Vagina (tissue), 2 donors: ENCODE results near the gene DOCK11.

Experiments used
- POLR2A ChIP-seq, 2 donors: fragments of 450-650 bp; IDR thresholded peaks; one replicate each; pipeline ENCODE4 v1.6.1; 2017; ENCODE audit warnings: antibody characterized with exemption in 2 of 2, mild to moderate bottlenecking in 2 of 2, moderate library complexity in 2 of 2
- POLR2AphosphoS5 ChIP-seq, 2 donors: sonication (generic); formaldehyde crosslinking; IDR thresholded peaks; one replicate each; pipeline ENCODE4 v1.9.0; 2017; ENCODE audit warnings: antibody characterized with exemption in 2 of 2, mild to moderate bottlenecking in 2 of 2, low read depth in 1 of 2; ENCODE audit not compliant: insufficient read depth in 1 of 2
- TF ChIP-seq, protein P1 (sequence below), 3 experiments: fragments of 450-650 bp in 2 of 3; fragments of 200-600 bp in 1 of 3; sonication (generic) in 1 of 3; IDR thresholded peaks; one replicate each; pipeline ENCODE4 v1.5.1; 2017 to 2019; ENCODE audit warnings: antibody characterized with exemption in 3 of 3, mild to moderate bottlenecking in 2 of 3, moderate library complexity in 2 of 3

DNA sequence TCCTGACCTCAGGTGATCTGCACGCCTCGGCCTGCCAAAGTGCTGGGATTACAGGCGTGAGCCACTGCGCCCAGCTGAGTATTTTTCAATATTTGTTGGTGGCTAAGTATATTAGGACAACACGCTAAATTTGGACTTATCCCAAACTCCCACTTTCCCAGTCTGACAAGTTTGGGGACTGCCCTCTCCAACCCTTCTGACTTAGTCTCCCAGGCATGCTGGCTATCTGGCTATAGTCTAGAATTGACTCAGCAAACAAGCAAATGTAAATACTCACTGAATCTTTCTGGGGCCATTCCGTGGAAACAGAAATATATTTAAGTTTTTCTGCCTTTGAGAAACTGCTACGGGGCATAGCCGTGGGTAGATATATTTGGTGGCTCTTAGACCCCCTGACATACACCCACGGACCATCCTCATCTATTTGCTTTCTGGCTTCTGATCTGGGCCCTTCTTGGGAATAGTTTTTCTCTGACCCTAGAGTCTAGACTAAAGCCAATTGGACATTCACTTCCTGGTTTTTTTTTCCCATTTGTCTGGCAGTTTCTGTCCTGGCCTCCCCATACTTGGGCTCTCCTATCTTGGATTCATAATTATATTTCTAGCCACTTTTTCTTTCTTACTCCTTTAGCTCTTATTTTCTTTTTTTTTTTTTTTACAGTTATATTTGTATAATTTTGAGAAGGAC lies 11.3 kb upstream of the DOCK11 start:
- TF ChIP-seq, protein P1, sequence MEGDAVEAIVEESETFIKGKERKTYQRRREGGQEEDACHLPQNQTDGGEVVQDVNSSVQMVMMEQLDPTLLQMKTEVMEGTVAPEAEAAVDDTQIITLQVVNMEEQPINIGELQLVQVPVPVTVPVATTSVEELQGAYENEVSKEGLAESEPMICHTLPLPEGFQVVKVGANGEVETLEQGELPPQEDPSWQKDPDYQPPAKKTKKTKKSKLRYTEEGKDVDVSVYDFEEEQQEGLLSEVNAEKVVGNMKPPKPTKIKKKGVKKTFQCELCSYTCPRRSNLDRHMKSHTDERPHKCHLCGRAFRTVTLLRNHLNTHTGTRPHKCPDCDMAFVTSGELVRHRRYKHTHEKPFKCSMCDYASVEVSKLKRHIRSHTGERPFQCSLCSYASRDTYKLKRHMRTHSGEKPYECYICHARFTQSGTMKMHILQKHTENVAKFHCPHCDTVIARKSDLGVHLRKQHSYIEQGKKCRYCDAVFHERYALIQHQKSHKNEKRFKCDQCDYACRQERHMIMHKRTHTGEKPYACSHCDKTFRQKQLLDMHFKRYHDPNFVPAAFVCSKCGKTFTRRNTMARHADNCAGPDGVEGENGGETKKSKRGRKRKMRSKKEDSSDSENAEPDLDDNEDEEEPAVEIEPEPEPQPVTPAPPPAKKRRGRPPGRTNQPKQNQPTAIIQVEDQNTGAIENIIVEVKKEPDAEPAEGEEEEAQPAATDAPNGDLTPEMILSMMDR (IDR thresholded peaks at IDR 0.05), result no peak
- no peak for TF ChIP-seq POLR2A (IDR thresholded peaks at IDR 0.05)
- no peak for TF ChIP-seq POLR2AphosphoS5 (IDR thresholded peaks at IDR 0.05; ENCODE audit: insufficient read depth in 1 of 2, low read depth in 1 of 2)
